Endothelial cell of umbilical vein (primary cell): ENCODE data around the gene CHMP4B. TPM values are rescaled to one million over a fixed set of nuclear protein-coding genes. Genes with fewer than 3 reads are reported as not detected.

Source experiments
- BruUV-seq: library from RNA; stranded (reverse); fragments of 400-500 nt; replicated peaks from 2 replicates; lab custom pipeline; 2021; lab: Mats Ljungman, UMichigan
- CTCF ChIA-PET: fragments of 300-600, 350-600 bp; sonication (Branson Sonifier 250); formaldehyde crosslinking; loops from one replicate; lab custom pipeline; 2021; ENCODE audit warnings: antibody characterized with exemption, inconsistent platforms; lab: Charles Lee
- POLR2A ChIA-PET: fragments of 300-600, 350-600 bp; sonication (Branson Sonifier 250); formaldehyde crosslinking; loops from one replicate; lab custom pipeline; 2021; ENCODE audit warnings: antibody characterized with exemption, inconsistent platforms; lab: Charles Lee
- DNase-seq: peaks from one replicate; pipeline ENCODE4 v3.0.0-alpha.2; 2011; ENCODE audit warnings: low read depth, low spot score
- FAIRE-seq: peaks from 2 replicates; lab custom pipeline; 2011; peaks lifted over from hg19 to GRCh38; lab: Jason Lieb, UNC
- H2AFZ ChIP-seq: 2 replicates; pipeline ENCODE4 v1.6.0; 2012; ENCODE audit warnings: low read depth, low read length, control low read depth, inconsistent platforms
- H3K27ac ChIP-seq: 2 replicates; pipeline ENCODE4 v1.5.1; 2011; ENCODE audit warnings: low read depth, mild to moderate bottlenecking, control low read depth, low read length, moderate library complexity; ENCODE audit not compliant: insufficient read depth
- H3K27me3 ChIP-seq, 2 experiments: 2 replicates each; pipeline versions ENCODE4 v1.6.0 to v1.6.1; 2011; ENCODE audit warnings: low read length in 2 of 2, mixed read lengths in 1 of 2; ENCODE audit not compliant: control insufficient read depth in 2 of 2, insufficient read depth in 2 of 2
- H3K36me3 ChIP-seq, 2 experiments: 2 replicates in 1 of 2; 3 replicates in 1 of 2; pipeline ENCODE4 v1.5.1; 2011; ENCODE audit warnings: low read length in 2 of 2, mild to moderate bottlenecking in 1 of 2, moderate library complexity in 1 of 2; ENCODE audit not compliant: control insufficient read depth in 2 of 2, insufficient read depth in 2 of 2; ENCODE audit errors: extremely low read depth in 1 of 2
- H3K4me1 ChIP-seq: 3 replicates; pipeline ENCODE4 v1.5.1; 2011; ENCODE audit warnings: mild to moderate bottlenecking, low read length; ENCODE audit not compliant: control insufficient read depth, insufficient read depth; ENCODE audit errors: extremely low read depth
- H3K4me2 ChIP-seq: 2 replicates; pipeline ENCODE4 v1.6.1; 2011; ENCODE audit warnings: low read length, control low read depth, mixed read lengths; ENCODE audit not compliant: insufficient read depth
- H3K4me3 ChIP-seq, 3 experiments: fragments of 200-600 bp in 1 of 3; sonication (generic), shearing (Covaris generic) in 1 of 3; replicated peaks in 1 of 3; 2 replicates each; pipeline ENCODE4 v1.5.1; 2011 to 2016; ENCODE audit warnings: control low read depth in 3 of 3, low read length in 3 of 3, mild to moderate bottlenecking in 2 of 3, inconsistent platforms in 1 of 3, low read depth in 1 of 3, moderate library complexity in 1 of 3; ENCODE audit not compliant: insufficient read depth in 1 of 3
- H3K79me2 ChIP-seq: 2 replicates; pipeline ENCODE4 v1.6.0; 2012; ENCODE audit warnings: low read length, inconsistent platforms; ENCODE audit not compliant: control insufficient read depth, insufficient read depth
- H3K9ac ChIP-seq: replicated peaks from 2 replicates; pipeline ENCODE3; 2011; ENCODE audit warnings: low read length, control low read depth; ENCODE audit not compliant: insufficient read depth; ENCODE audit errors: extremely low read depth
- H3K9me1 ChIP-seq: replicated peaks from 3 replicates; pipeline ENCODE4 v1.6.0; 2011; ENCODE audit warnings: mild to moderate bottlenecking, low read length; ENCODE audit not compliant: control insufficient read depth, insufficient read depth; ENCODE audit errors: extremely low read depth
- H3K9me3 ChIP-seq: replicated peaks from 2 replicates; pipeline ENCODE4 v1.5.1; 2012; ENCODE audit warnings: low read length, inconsistent platforms; ENCODE audit not compliant: control insufficient read depth, insufficient read depth
- H4K20me1 ChIP-seq: replicated peaks from 2 replicates; pipeline ENCODE3; 2011; ENCODE audit warnings: mild to moderate bottlenecking, low read length; ENCODE audit not compliant: control insufficient read depth, insufficient read depth; ENCODE audit errors: extremely low read depth
- EZH2 ChIP-seq: IDR thresholded peaks from 2 replicates; pipeline ENCODE4 v1.6.1; 2012; ENCODE audit warnings: borderline replicate concordance, low read depth, mild to moderate bottlenecking, moderate library complexity, low read length, inconsistent platforms; ENCODE audit not compliant: severe bottlenecking
- FOS ChIP-seq: IDR thresholded peaks from 2 replicates; pipeline ENCODE4 v1.6.1; 2011; ENCODE audit warnings: mild to moderate bottlenecking, low read length, moderate library complexity, borderline replicate concordance; ENCODE audit not compliant: insufficient read depth
- GATA2 ChIP-seq: IDR thresholded peaks from 2 replicates; pipeline ENCODE4 v1.7.0; 2011; ENCODE audit warnings: low read depth, mild to moderate bottlenecking, moderate library complexity, mixed read lengths, low read length; ENCODE audit not compliant: insufficient read length, insufficient read depth
- JUN ChIP-seq: IDR thresholded peaks from 2 replicates; pipeline ENCODE4 v1.6.1; 2011; ENCODE audit warnings: borderline replicate concordance, low read depth; ENCODE audit not compliant: insufficient read length, insufficient read depth
- MYC ChIP-seq: IDR thresholded peaks from one replicate; pipeline ENCODE4 v1.6.1; 2011; ENCODE audit warnings: mild to moderate bottlenecking, low read depth, low read length
- POLR2A ChIP-seq: IDR thresholded peaks from 2 replicates; pipeline ENCODE4 v1.6.1; 2012; ENCODE audit warnings: low read depth, mild to moderate bottlenecking, control low read depth, low read length
- POLR2AphosphoS5 ChIP-seq: IDR thresholded peaks from 2 replicates; pipeline ENCODE4 v1.6.1; 2012; ENCODE audit warnings: low read depth, mild to moderate bottlenecking, control low read depth, low read length, moderate library complexity; ENCODE audit not compliant: insufficient read depth
- dilution Hi-C: fragments of 300-500 bp; cut with MboI; formaldehyde crosslinking; loops from one replicate; pipeline ENCODE4 v1.15.0; 2019; ENCODE audit warnings: low sequenced_read_pairs; ENCODE audit not compliant: extremely low pct_ligation_motif_present
- intact Hi-C: fragments of 100-400 bp; cut with micrococcal nuclease; formaldehyde crosslinking; loops from one replicate; pipeline ENCODE4 v1.10.0; 2022
- polyA plus RNA-seq, 4 experiments: library from polyadenylated mRNA; depleted of rRNA in 3 of 4; stranded (reverse) in 3 of 4; unstranded in 1 of 4; fragments of >200 nt; gene quantifications; 2 replicates each; pipeline versions ENCODE4 v1.2.1 to v1.2.3, GENCODE V29; 2011 to 2012; ENCODE audit warnings: missing spikeins in 1 of 4
- total RNA-seq: library from RNA; stranded (reverse); gene quantifications from 2 replicates; pipeline ENCODE4 v1.2.3, GENCODE V29; 2021
- TF ChIP-seq, protein P1 (sequence below), 2 donors: IDR thresholded peaks; 1 replicate in 1 of 2; 2 replicates in 1 of 2; pipeline ENCODE4 v1.5.1; 2011; ENCODE audit warnings: low read length in 2 of 2, mild to moderate bottlenecking in 2 of 2, moderate library complexity in 2 of 2, control low read depth in 1 of 2, inconsistent platforms in 1 of 2, low read depth in 1 of 2; ENCODE audit not compliant: insufficient read depth in 1 of 2; ENCODE audit errors: extremely low read depth in 1 of 2
- TF ChIP-seq, protein P2 (sequence below): IDR thresholded peaks from 2 replicates; pipeline ENCODE4 v1.6.1; 2011; ENCODE audit not compliant: insufficient read depth, insufficient read length

CHMP4B gene
- total and polyA plus RNA-seq, 2 donors (not counting 3 experiments of a cell fraction or from before 2014, with no cell fraction given) = 64.7 to 112 TPM

DNA sequence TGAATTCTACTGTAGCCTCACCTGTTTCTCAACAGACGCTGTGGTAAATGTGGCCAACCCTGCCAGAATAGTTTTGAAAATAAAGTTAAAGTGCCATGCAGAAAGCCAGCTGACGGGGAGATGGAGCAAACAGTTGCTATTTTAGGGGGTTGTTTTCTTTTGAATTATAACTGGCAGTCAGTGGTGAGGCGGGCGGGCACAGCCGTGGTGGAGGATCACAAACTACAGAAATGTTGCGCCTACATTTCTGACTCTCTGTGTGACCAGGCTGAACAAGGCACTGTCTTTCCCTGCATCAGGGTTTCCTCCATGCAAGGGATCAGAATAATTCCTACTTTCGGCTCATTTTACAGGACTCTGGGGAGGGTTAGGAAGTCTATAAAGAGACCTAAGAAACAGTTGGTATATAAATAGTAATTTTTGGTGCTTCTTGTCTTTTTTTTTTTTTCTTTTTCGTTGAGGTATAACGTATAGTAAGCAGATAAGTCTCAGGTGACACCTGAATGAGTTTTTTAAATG lies 17.2 kb downstream of the CHMP4B start:
- CTCF ChIA-PET = no interaction called here
- Histone ChIP-seq H3K4me1 (peaks cover 12% of the 10 kb centered on the region), H3K9me1 (no peaks in the 10 kb centered on the region), H3K79me2 (peaks cover 97% of the 10 kb centered on the region), H3K9me3 (no peaks in the 10 kb centered on the region), H3K36me3 (peaks cover 0 to 3% of the 10 kb centered on the region in 2 experiments), H3K9ac (no peak overlapping the region), H3K27me3 (no peaks in the 10 kb centered on the region), H3K4me3 (no peak overlapping the region), H2AFZ (no peak overlapping the region), H3K27ac (no peak overlapping the region), H4K20me1 (peaks cover 19% of the 10 kb centered on the region), H3K4me2 (no peak overlapping the region)
- no TSS peak for BruUV-seq
- dilution Hi-C loops (no loop called here), intact Hi-C loops (no loop called here)
- POLR2A ChIA-PET = no interaction called here
- TF ChIP-seq EZH2 (no peak), MYC (no peak), POLR2A (no peak), GATA2 (no peak), FOS (no peak), JUN (no peak), POLR2AphosphoS5 (no peak)
- TF ChIP-seq, protein P1, sequence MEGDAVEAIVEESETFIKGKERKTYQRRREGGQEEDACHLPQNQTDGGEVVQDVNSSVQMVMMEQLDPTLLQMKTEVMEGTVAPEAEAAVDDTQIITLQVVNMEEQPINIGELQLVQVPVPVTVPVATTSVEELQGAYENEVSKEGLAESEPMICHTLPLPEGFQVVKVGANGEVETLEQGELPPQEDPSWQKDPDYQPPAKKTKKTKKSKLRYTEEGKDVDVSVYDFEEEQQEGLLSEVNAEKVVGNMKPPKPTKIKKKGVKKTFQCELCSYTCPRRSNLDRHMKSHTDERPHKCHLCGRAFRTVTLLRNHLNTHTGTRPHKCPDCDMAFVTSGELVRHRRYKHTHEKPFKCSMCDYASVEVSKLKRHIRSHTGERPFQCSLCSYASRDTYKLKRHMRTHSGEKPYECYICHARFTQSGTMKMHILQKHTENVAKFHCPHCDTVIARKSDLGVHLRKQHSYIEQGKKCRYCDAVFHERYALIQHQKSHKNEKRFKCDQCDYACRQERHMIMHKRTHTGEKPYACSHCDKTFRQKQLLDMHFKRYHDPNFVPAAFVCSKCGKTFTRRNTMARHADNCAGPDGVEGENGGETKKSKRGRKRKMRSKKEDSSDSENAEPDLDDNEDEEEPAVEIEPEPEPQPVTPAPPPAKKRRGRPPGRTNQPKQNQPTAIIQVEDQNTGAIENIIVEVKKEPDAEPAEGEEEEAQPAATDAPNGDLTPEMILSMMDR (IDR thresholded peaks at IDR 0.05; ENCODE audit: extremely low read depth in 1 of 2, insufficient read depth in 1 of 2, low read depth in 1 of 2, low read length in 2 of 2) = no peak
- TF ChIP-seq, protein P2, sequence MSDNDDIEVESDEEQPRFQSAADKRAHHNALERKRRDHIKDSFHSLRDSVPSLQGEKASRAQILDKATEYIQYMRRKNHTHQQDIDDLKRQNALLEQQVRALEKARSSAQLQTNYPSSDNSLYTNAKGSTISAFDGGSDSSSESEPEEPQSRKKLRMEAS = no peak
- DNase-seq (no peak), FAIRE-seq (no peak)
